NCI-H524 (cell line): Measurements from ENCODE around the gene ZBTB49.

Experiments
- DNase-seq, 2 experiments: peaks; one replicate each; lab custom pipeline; 2025; lab: John Stamatoyannopoulos, UW

The ZBTB49 gene

GRCh38 chr4:4356106-4357041, 66.3 kb downstream of the ZBTB49 start:
- no peak for DNase-seq

- no peak for DNase-seq
These were observed 68.2 kb downstream of the ZBTB49 start for GRCh38 chr4:4358093-4358854.

DNA sequence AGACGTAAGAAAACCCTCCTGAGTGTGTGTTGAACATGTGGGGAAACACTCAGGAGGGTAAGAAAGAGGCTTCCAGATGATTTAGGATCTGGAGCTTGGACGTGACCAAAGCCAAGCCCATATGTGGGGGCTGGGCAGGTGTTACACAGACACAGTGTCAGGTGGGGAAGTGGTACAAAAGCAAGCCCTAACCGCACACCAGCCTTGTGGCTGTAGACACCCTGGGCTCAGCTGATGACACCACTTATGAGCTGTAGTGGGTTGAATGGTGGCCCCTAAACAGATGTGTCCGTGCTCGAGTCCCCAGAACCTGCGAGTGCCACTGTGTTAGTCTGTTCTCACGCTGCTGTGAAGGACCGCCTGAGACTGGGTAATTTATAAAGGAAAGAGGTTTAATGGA, 71.8 kb downstream of the ZBTB49 start:
- no peak for DNase-seq

DNA sequence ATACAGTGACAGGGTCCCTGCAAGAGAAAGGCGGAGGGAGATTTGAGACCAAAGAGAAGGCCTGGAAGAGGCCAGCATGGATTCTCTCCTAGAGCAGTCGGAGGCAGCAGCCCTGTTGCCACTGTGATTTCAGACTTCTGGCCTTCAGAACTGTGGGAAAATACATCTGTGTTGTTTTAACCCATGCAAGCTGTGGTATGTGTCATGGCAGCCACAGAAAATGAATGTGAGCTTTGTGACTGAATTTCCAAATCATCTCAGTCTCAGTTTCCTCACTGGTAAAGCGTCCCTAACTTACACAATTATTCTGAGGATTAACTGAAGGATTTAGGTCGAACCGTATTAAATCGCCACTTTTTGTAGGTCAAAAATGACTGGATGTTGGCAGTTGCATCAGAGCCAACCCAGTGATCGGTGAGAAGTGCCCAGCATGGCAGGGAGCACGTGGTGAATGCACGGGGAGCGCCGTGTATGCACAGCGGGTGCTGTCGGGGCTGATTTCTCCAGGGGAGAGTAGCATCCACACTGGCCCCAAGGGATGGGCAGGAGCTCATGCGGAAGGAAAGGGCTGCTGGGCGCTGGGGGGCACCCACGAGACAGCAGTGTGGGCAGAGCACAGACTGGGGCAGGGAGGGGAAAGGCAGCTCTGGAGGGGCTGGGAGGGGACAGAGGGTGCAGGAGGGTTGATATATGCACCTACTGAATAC, 73.1 kb downstream of the ZBTB49 start:
- no peak for DNase-seq

- no peak for DNase-seq
These were observed 74.0 kb downstream of the ZBTB49 start for GRCh38 chr4:4364061-4364460.

DNA sequence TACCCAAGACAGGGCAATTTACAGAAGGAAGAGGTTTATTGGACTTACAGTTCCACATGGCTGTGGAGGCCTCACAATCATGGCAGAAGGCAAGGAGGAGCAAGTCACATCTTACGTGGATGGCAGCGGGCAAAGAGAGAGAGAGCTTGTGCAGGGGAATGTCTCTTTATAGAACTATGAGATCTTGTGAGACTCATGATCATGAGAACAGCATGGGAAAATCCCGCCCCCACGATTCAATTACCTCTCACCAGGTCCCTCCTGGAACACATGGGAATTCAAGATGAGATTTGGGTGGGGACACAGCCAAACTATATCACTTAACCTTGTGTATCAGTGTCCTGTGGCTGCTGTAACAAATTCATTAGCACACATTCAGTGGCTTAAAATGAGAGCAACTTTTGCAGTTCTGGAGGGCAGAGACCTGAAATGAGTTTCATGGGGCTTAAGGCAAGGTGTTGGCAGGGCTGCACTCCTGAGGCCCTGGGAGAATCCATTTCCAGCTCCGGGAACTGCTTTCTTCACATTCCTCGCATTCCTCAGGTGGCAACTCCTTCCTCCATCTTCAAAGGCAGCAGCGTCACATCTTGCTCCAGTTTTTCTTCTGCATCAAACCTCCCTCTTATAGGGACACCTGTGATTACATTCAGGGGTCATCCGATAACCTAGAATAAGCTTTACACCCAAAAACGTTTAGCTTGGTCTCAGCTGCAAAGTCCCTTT, 74.6 kb downstream of the ZBTB49 start:
- DNase-seq = no peak

- DNase-seq = no peak
These were observed 78.9 kb downstream of the ZBTB49 start for GRCh38 chr4:4368809-4369580.
